DND-41 (cell line): ENCODE data around the gene ROCK2.
A peak's percentile ranks its signal among the peaks of the same experiment; 100 is the strongest.

Source experiments
- ATAC-seq: fragments of 200-7000 bp; cut with Tn5 transposase; 3 replicates; pipeline ENCODE4 v1.9.1; 2021; ENCODE audit warnings: low read depth; ENCODE audit not compliant: insufficient read depth
- DNase-seq: peaks from one replicate; pipeline ENCODE4 v3.0.0-alpha.2; 2020
- H2AFZ ChIP-seq: 2 replicates; pipeline ENCODE4 v1.6.0; 2012; ENCODE audit warnings: low read depth, low read length
- H3K27ac ChIP-seq: 2 replicates; pipeline ENCODE4 v1.5.1; 2012; ENCODE audit warnings: low read length, inconsistent platforms
- H3K27me3 ChIP-seq: fragments of 200-600 bp; sonication (generic); 2 replicates; pipeline ENCODE4 v1.6.0; 2012; ENCODE audit warnings: low read length, mild to moderate bottlenecking, inconsistent platforms; ENCODE audit not compliant: insufficient read depth, poor library complexity
- H3K36me3 ChIP-seq: 2 replicates; pipeline ENCODE4 v1.5.1; 2012; ENCODE audit warnings: low read length, inconsistent platforms; ENCODE audit not compliant: insufficient read depth
- H3K4me1 ChIP-seq: 2 replicates; pipeline ENCODE4 v1.5.1; 2012; ENCODE audit warnings: mild to moderate bottlenecking, low read length; ENCODE audit not compliant: insufficient read depth
- H3K4me2 ChIP-seq: 2 replicates; pipeline ENCODE4 v1.6.0; 2012; ENCODE audit warnings: mild to moderate bottlenecking, moderate library complexity, low read length, inconsistent platforms; ENCODE audit not compliant: insufficient read depth
- H3K4me3 ChIP-seq, 2 experiments: fragments of 200-600 bp in 1 of 2; shearing (Covaris generic) in 1 of 2; 2 replicates each; pipeline ENCODE4 v1.5.1; 2012 to 2016; ENCODE audit warnings: inconsistent platforms in 2 of 2, low read length in 2 of 2, mild to moderate bottlenecking in 2 of 2, low read depth in 1 of 2, moderate library complexity in 1 of 2
- H3K79me2 ChIP-seq: 2 replicates; pipeline ENCODE4 v1.6.0; 2012; ENCODE audit warnings: low read length, inconsistent platforms; ENCODE audit not compliant: insufficient read depth
- H3K9ac ChIP-seq: 2 replicates; pipeline ENCODE4 v1.6.0; 2012; ENCODE audit warnings: low read depth, mild to moderate bottlenecking, inconsistent platforms, low read length, moderate library complexity
- H3K9me3 ChIP-seq: 2 replicates; pipeline ENCODE4 v1.5.1; 2012; ENCODE audit warnings: low read length, moderate library complexity, mild to moderate bottlenecking, inconsistent platforms; ENCODE audit not compliant: insufficient read depth, severe bottlenecking
- H4K20me1 ChIP-seq: 2 replicates; pipeline ENCODE4 v1.6.0; 2012; ENCODE audit warnings: low read length; ENCODE audit not compliant: insufficient read depth
- CTCF ChIP-seq: IDR thresholded peaks from 2 replicates; pipeline ENCODE4 v1.5.1; 2012; ENCODE audit warnings: borderline replicate concordance, low read length, moderate library complexity, mild to moderate bottlenecking; ENCODE audit not compliant: poor library complexity, severe bottlenecking; ENCODE audit errors: extremely low read depth
- EZH2 ChIP-seq: IDR thresholded peaks from 3 replicates; pipeline ENCODE4 v1.6.1; 2012; ENCODE audit warnings: borderline replicate concordance, low read depth, mild to moderate bottlenecking, moderate library complexity, low read length, inconsistent platforms; ENCODE audit not compliant: severe bottlenecking

ROCK2 gene

GRCh38 chr2:11343368-11343649 lies 1.1 kb downstream of the ROCK2 start:
- peak overlapping the region; percentile 52 for H3K27ac ChIP-seq
- H4K20me1 ChIP-seq: peaks cover 39% of the 10 kb centered on the region; the same call in 1 of the 2 replicates
- DNase-seq (no peak), ATAC-seq (no peak; the same call in 2 of the 3 replicates)
- peaks cover 41% of the 10 kb centered on the region for H3K4me1 ChIP-seq
- H3K36me3 ChIP-seq: no peaks in the 10 kb centered on the region; the same call in 1 of the 2 replicates
- no peaks in the 10 kb centered on the region for H3K9me3 ChIP-seq
- peak overlapping the region; percentile 86 for H3K4me2 ChIP-seq
- peak overlapping the region; percentile 90 for H3K9ac ChIP-seq
- no peaks in the 10 kb centered on the region for H3K27me3 ChIP-seq
- peaks cover 59% of the 10 kb centered on the region for H3K79me2 ChIP-seq
- peak overlapping the region; percentile 52 to 74 for H3K4me3 ChIP-seq
- TF ChIP-seq CTCF (no peak), EZH2 (no peak)
- peak overlapping the region; percentile 73 for H2AFZ ChIP-seq

- Histone ChIP-seq H3K4me2 (peak overlapping the region; percentile 86), H3K9me3 (no peaks in the 10 kb centered on the region), H3K9ac (peak overlapping the region; percentile 90), H3K4me3 (peak overlapping the region; percentile 52 to 74), H3K27me3 (no peaks in the 10 kb centered on the region), H3K79me2 (peaks cover 64% of the 10 kb centered on the region), H2AFZ (peak overlapping the region; percentile 73; the same call in 1 of the 2 replicates), H3K36me3 (no peaks in the 10 kb centered on the region; the same call in 1 of the 2 replicates), H4K20me1 (peaks cover 39% of the 10 kb centered on the region; the same call in 1 of the 2 replicates), H3K4me1 (peaks cover 41% of the 10 kb centered on the region), H3K27ac (peak overlapping the region; percentile 52; the same call in 1 of the 2 replicates)
- DNase-seq (no peak), ATAC-seq (no peak)
- TF ChIP-seq CTCF (no peak), EZH2 (no peak)
Observed at GRCh38 chr2:11342551-11343367, 1.7 kb downstream of the ROCK2 start.

- no peak for DNase-seq
- Histone ChIP-seq H3K4me2 (peak overlapping the region; percentile 86; the same call in 1 of the 2 replicates), H3K9me3 (no peaks in the 10 kb centered on the region), H3K27me3 (no peaks in the 10 kb centered on the region), H4K20me1 (peaks cover 45% of the 10 kb centered on the region; the same call in 1 of the 2 replicates), H2AFZ (no peak overlapping the region), H3K9ac (no peak overlapping the region), H3K27ac (no peak overlapping the region), H3K36me3 (no peaks in the 10 kb centered on the region; the same call in 1 of the 2 replicates), H3K4me1 (peaks cover 41% of the 10 kb centered on the region), H3K4me3 (no peak overlapping the region), H3K79me2 (peaks cover 84% of the 10 kb centered on the region)
- no peak for ATAC-seq
- TF ChIP-seq EZH2 (no peak), CTCF (no peak)
Observed at GRCh38 chr2:11340717-11341116, 3.7 kb downstream of the ROCK2 start.
